Glutamatergic neuron (in vitro differentiated cells): ENCODE results near the gene CHDH. TPM values are rescaled to one million over a fixed set of nuclear protein-coding genes. Genes with fewer than 3 reads are reported as not detected.

Source experiments
- DNase-seq: peaks from one replicate; pipeline ENCODE4 v3.0.0; 2022
- H3K27ac Mint-ChIP-seq: one replicate; pipeline ENCODE4 v1.8.0; 2020; ENCODE audit warnings: mild to moderate bottlenecking, mixed read lengths, inconsistent platforms; ENCODE audit not compliant: unreplicated experiment
- H3K27me3 Mint-ChIP-seq: one replicate; pipeline ENCODE4 v1.8.0; 2020; ENCODE audit warnings: mild to moderate bottlenecking, moderate library complexity, mixed read lengths, inconsistent platforms; ENCODE audit not compliant: unreplicated experiment
- H3K36me3 Mint-ChIP-seq: one replicate; pipeline ENCODE4 v1.8.0; 2020; ENCODE audit warnings: mild to moderate bottlenecking, mixed read lengths, inconsistent platforms; ENCODE audit not compliant: unreplicated experiment
- H3K4me1 Mint-ChIP-seq: one replicate; pipeline ENCODE4 v1.8.0; 2020; ENCODE audit warnings: mild to moderate bottlenecking, low read depth, mixed read lengths, inconsistent platforms; ENCODE audit not compliant: unreplicated experiment
- H3K4me3 Mint-ChIP-seq: one replicate; pipeline ENCODE4 v1.8.0; 2020; ENCODE audit warnings: mild to moderate bottlenecking, mixed read lengths, inconsistent platforms; ENCODE audit not compliant: unreplicated experiment
- H3K9me3 Mint-ChIP-seq: one replicate; pipeline ENCODE4 v1.8.0; 2020; ENCODE audit warnings: mild to moderate bottlenecking, moderate library complexity, mixed read lengths, inconsistent platforms; ENCODE audit not compliant: unreplicated experiment
- long read RNA-seq: library from polyadenylated mRNA; unstranded; transcript quantifications from one replicate; pipeline ENCODE4 v2.0.0, GENCODE V29; 2020; ENCODE audit not compliant: unreplicated experiment
- total RNA-seq: library from RNA; stranded (reverse); fragmentation: NEBNext Ultra II Directional; extraction: Animal tissue kit (Norgen Biotek cat#: 25700); gene quantifications from one replicate; pipeline ENCODE4 v1.2.1, GENCODE V29; 2021; ENCODE audit not compliant: unreplicated experiment
- TF ChIP-seq, protein P1 (sequence below): fragments of 200-600 bp; sonication (generic); IDR thresholded peaks from one replicate; pipeline ENCODE4 v1.5.0; 2021; ENCODE audit not compliant: partially characterized antibody, unreplicated experiment

The CHDH gene, protein sequence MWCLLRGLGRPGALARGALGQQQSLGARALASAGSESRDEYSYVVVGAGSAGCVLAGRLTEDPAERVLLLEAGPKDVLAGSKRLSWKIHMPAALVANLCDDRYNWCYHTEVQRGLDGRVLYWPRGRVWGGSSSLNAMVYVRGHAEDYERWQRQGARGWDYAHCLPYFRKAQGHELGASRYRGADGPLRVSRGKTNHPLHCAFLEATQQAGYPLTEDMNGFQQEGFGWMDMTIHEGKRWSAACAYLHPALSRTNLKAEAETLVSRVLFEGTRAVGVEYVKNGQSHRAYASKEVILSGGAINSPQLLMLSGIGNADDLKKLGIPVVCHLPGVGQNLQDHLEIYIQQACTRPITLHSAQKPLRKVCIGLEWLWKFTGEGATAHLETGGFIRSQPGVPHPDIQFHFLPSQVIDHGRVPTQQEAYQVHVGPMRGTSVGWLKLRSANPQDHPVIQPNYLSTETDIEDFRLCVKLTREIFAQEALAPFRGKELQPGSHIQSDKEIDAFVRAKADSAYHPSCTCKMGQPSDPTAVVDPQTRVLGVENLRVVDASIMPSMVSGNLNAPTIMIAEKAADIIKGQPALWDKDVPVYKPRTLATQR
- 0.61 TPM for total RNA-seq
- long read RNA-seq, partial matches to known transcripts = 0 of 2 reads
- long read RNA-seq, other reads (novel, unspliced or antisense) = 2 of 2 reads

- H3K4me3 Mint-ChIP-seq = peak within 1 kb of the TSS; percentile 76
- TF ChIP-seq, protein P1, sequence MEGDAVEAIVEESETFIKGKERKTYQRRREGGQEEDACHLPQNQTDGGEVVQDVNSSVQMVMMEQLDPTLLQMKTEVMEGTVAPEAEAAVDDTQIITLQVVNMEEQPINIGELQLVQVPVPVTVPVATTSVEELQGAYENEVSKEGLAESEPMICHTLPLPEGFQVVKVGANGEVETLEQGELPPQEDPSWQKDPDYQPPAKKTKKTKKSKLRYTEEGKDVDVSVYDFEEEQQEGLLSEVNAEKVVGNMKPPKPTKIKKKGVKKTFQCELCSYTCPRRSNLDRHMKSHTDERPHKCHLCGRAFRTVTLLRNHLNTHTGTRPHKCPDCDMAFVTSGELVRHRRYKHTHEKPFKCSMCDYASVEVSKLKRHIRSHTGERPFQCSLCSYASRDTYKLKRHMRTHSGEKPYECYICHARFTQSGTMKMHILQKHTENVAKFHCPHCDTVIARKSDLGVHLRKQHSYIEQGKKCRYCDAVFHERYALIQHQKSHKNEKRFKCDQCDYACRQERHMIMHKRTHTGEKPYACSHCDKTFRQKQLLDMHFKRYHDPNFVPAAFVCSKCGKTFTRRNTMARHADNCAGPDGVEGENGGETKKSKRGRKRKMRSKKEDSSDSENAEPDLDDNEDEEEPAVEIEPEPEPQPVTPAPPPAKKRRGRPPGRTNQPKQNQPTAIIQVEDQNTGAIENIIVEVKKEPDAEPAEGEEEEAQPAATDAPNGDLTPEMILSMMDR = no peak
- H3K27ac Mint-ChIP-seq = no peak within 1 kb of the TSS
- peaks cover 8% of the 10 kb centered on the region for H3K9me3 Mint-ChIP-seq
- H3K27me3 Mint-ChIP-seq = peaks cover 19% of the 10 kb centered on the region
- no peaks in the 10 kb centered on the region for H3K36me3 Mint-ChIP-seq
- peaks cover 22% of the 10 kb centered on the region for H3K4me1 Mint-ChIP-seq
- peak; percentile 43 for DNase-seq
Observed at GRCh38 chr3:53846134-53846850, at the start of gene CHDH, which contains the start of gene IL17RB. Gene CHDH (minus strand): TSS chr3:53846419. CDS start chr3:53824008, 22,411 bp downstream. Gene IL17RB (plus strand): TSS chr3:53846568. CDS start chr3:53846589, 21 bp downstream.

- Mint-ChIP-seq H3K36me3 (no peaks in the 10 kb centered on the region), H3K4me3 (peak overlapping the region; percentile 94), H3K4me1 (peaks cover 12% of the 10 kb centered on the region), H3K9me3 (peaks cover 3% of the 10 kb centered on the region), H3K27me3 (peaks cover 10% of the 10 kb centered on the region), H3K27ac (peak overlapping the region; percentile 94)
- no peak for DNase-seq
- TF ChIP-seq, protein P1 = no peak
Observed at GRCh38 chr3:53892286-53892637, 46.0 kb upstream of the CHDH start.

- Mint-ChIP-seq H3K27me3 (peaks cover 10% of the 10 kb centered on the region), H3K4me1 (peaks cover 12% of the 10 kb centered on the region), H3K4me3 (peak within 1 kb of the TSS; percentile 94), H3K36me3 (no peaks in the 10 kb centered on the region), H3K9me3 (peaks cover 3% of the 10 kb centered on the region), H3K27ac (peak within 1 kb of the TSS; percentile 94)
- peak; percentile 96 for DNase-seq
- TF ChIP-seq, protein P1 = no peak
Observed at GRCh38 chr3:53891497-53892285, 45.5 kb upstream of the CHDH start, which contains the start of gene SELENOK. Gene SELENOK (minus strand): TSS chr3:53891859.

- Mint-ChIP-seq H3K36me3 (no peaks in the 10 kb centered on the region), H3K4me1 (peaks cover 12% of the 10 kb centered on the region), H3K27me3 (peaks cover 10% of the 10 kb centered on the region), H3K27ac (peak overlapping the region; percentile 94), H3K4me3 (peak overlapping the region; percentile 94), H3K9me3 (peaks cover 3% of the 10 kb centered on the region)
- DNase-seq = no peak
- TF ChIP-seq, protein P1 = no peak
Observed at GRCh38 chr3:53890726-53891475, 44.7 kb upstream of the CHDH start.
